Upper lobe of left lung (tissue), 6 donors: ENCODE results near the gene ZNF846. TPM values are rescaled to one million over a fixed set of nuclear protein-coding genes. Genes with fewer than 3 reads are reported as not detected.
"Not testable (repeated sequence)": the region's sequence is repeated elsewhere in the genome, so short reads cannot be mapped to it uniquely, and the experiment has no call there.

Experiments
- ATAC-seq, 2 donors: fragments of 200-7000 bp; cut with Tn5 transposase; one replicate each; pipeline ENCODE4 v1.9.1; 2022; ENCODE audit warnings: mild to moderate bottlenecking in 2 of 2, moderate library complexity in 2 of 2; ENCODE audit not compliant: low FRiP score in 2 of 2
- DNase-seq, 2 donors: peaks; one replicate each; pipeline ENCODE4 v3.0.0-alpha.2; 2019 to 2020
- H3K27ac ChIP-seq, 4 donors: fragments of 200-600 bp; sonication (generic); one replicate each; pipeline ENCODE4 v1.5.1; 2016 to 2019
- H3K27me3 ChIP-seq, 4 donors: fragments of 200-600 bp; sonication (generic); one replicate each; pipeline ENCODE4 v1.5.1; 2017 to 2019
- H3K36me3 ChIP-seq, 4 donors: fragments of 200-600 bp; sonication (generic); one replicate each; pipeline ENCODE4 v1.5.1; 2016 to 2019
- H3K4me1 ChIP-seq, 4 donors: fragments of 200-600 bp; sonication (generic); one replicate each; pipeline ENCODE4 v1.5.1; 2018 to 2019
- H3K4me3 ChIP-seq, 4 donors: fragments of 200-600 bp; sonication (generic); one replicate each; pipeline ENCODE4 v1.5.1; 2017 to 2019; ENCODE audit warnings: mild to moderate bottlenecking in 2 of 4, moderate library complexity in 1 of 4
- H3K9me3 ChIP-seq, 4 donors: fragments of 200-600 bp; sonication (generic); one replicate each; pipeline ENCODE4 v1.5.1; 2018 to 2019
- EP300 ChIP-seq, 4 donors: sonication (generic); formaldehyde crosslinking; IDR thresholded peaks; one replicate each; pipeline ENCODE4 v1.5.1; 2017; ENCODE audit warnings: antibody characterized with exemption in 4 of 4, control low read depth in 2 of 4
- POLR2A ChIP-seq, 4 donors: fragments of 450-650 bp; IDR thresholded peaks; one replicate each; pipeline ENCODE4 v1.5.1; 2016 to 2017; ENCODE audit warnings: antibody characterized with exemption in 4 of 4, mild to moderate bottlenecking in 2 of 4
- POLR2AphosphoS5 ChIP-seq, 2 donors: sonication (generic); formaldehyde crosslinking; IDR thresholded peaks; one replicate each; pipeline ENCODE4 v1.5.1; 2017; ENCODE audit warnings: antibody characterized with exemption in 2 of 2
- WGBS, 2 donors: methylation state at CpG; one replicate each; pipeline ENCODE4 v1.1.5; 2017 to 2018; 5-methylcytosine and 5-hydroxymethylcytosine counted together
- total RNA-seq, 6 donors: library from RNA; depleted of rRNA in 4 of 6; stranded (reverse); fragments of >200 nt in 4 of 6; gene quantifications; one replicate each; pipeline versions ENCODE4 v1.1.0 to v1.2.1, GENCODE V29; 2016 to 2021
- TF ChIP-seq, protein P1 (sequence below), 6 experiments: fragments of 450-650 bp in 4 of 6; fragments of 200-600 bp in 2 of 6; sonication (generic) in 2 of 6; IDR thresholded peaks; one replicate each; pipeline ENCODE4 v1.5.1; 2016 to 2019; ENCODE audit warnings: antibody characterized with exemption in 6 of 6
- donor health status: DM: no; HTN: no; CAD: no; lungs with moderate emphysema.
- donor health status: DM: no; HTN: yes; CAD: no; lungs with severe emphysema.

Gene ZNF846
- total RNA-seq, 6 donors from 2014 or later: 5.6 to 36.7 (median 15.0) TPM

- not testable (repeated sequence) for H3K36me3 ChIP-seq, H3K4me1 ChIP-seq, H3K4me3 ChIP-seq, ATAC-seq, H3K9me3 ChIP-seq, H3K27me3 ChIP-seq, H3K27ac ChIP-seq
- WGBS, 2 donors: 67 to 77% methylated on average over 8 to 13 of the region's 13 CpGs
- TF ChIP-seq, protein P1, sequence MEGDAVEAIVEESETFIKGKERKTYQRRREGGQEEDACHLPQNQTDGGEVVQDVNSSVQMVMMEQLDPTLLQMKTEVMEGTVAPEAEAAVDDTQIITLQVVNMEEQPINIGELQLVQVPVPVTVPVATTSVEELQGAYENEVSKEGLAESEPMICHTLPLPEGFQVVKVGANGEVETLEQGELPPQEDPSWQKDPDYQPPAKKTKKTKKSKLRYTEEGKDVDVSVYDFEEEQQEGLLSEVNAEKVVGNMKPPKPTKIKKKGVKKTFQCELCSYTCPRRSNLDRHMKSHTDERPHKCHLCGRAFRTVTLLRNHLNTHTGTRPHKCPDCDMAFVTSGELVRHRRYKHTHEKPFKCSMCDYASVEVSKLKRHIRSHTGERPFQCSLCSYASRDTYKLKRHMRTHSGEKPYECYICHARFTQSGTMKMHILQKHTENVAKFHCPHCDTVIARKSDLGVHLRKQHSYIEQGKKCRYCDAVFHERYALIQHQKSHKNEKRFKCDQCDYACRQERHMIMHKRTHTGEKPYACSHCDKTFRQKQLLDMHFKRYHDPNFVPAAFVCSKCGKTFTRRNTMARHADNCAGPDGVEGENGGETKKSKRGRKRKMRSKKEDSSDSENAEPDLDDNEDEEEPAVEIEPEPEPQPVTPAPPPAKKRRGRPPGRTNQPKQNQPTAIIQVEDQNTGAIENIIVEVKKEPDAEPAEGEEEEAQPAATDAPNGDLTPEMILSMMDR (IDR thresholded peaks at IDR 0.05): peak in 1 of 6 experiments; percentile 8
- DNase-seq: peak in 1 of 2 donors; percentile 53
Measured at GRCh38 chr19:9725508-9726201, 42.9 kb downstream of the ZNF846 start.

GRCh38 chr19:9724157-9724556 lies 44.4 kb downstream of the ZNF846 start:
- ATAC-seq: no peak

GRCh38 chr19:9721861-9722260 lies 46.7 kb downstream of the ZNF846 start:
- no peak for ATAC-seq
- Histone ChIP-seq H3K4me1 (no peaks in the 10 kb centered on the region), H3K9me3 (peaks cover 0 to 7% (median 1%) of the 10 kb centered on the region in 4 donors), H3K27me3 (no peaks in the 10 kb centered on the region), H3K4me3 (no peak overlapping the region), H3K36me3 (no peaks in the 10 kb centered on the region), H3K27ac (no peak overlapping the region)
- TF ChIP-seq POLR2A (IDR thresholded peaks at IDR 0.05): no peak
- TF ChIP-seq EP300 (IDR thresholded peaks at IDR 0.05): no peak
- TF ChIP-seq, protein P1 (IDR thresholded peaks at IDR 0.05): no peak
- TF ChIP-seq POLR2AphosphoS5 (IDR thresholded peaks at IDR 0.05): no peak
- WGBS, 2 donors: 37 to 49% methylated on average over 6 of the region's 6 CpGs
- no peak for DNase-seq

More at GRCh38 chr19:9724157-9724556, 44.4 kb downstream of the ZNF846 start:
- Histone ChIP-seq H3K27me3 (no peaks in the 10 kb centered on the region), H3K4me3 (no peak overlapping the region), H3K9me3 (peaks cover 0 to 7% (median 1%) of the 10 kb centered on the region in 4 donors), H3K4me1 (peaks cover 0 to 4% (median 0%) of the 10 kb centered on the region in 4 donors), H3K36me3 (no peaks in the 10 kb centered on the region), H3K27ac (no peak overlapping the region)
- no peak for DNase-seq
- 84 to 97% methylated on average over 4 of the region's 4 CpGs for WGBS, 2 donors
- TF ChIP-seq POLR2AphosphoS5 (IDR thresholded peaks at IDR 0.05) (no peak), POLR2A (IDR thresholded peaks at IDR 0.05) (no peak)

- TF ChIP-seq POLR2AphosphoS5 (IDR thresholded peaks at IDR 0.05) (no peak), EP300 (IDR thresholded peaks at IDR 0.05) (no peak), POLR2A (IDR thresholded peaks at IDR 0.05) (no peak)
- TF ChIP-seq, protein P1 (IDR thresholded peaks at IDR 0.05): no peak
- Histone ChIP-seq H3K4me3 (no peak overlapping the region), H3K36me3 (no peaks in the 10 kb centered on the region), H3K9me3 (peaks cover 0 to 7% (median 1%) of the 10 kb centered on the region in 4 donors), H3K27ac (no peak overlapping the region), H3K27me3 (no peaks in the 10 kb centered on the region), H3K4me1 (no peaks in the 10 kb centered on the region)
- WGBS, 2 donors: 72 to 81% methylated on average over 4 of the region's 4 CpGs
- no peak for ATAC-seq
- no peak for DNase-seq
Measured at GRCh38 chr19:9720541-9720940, 48.0 kb downstream of the ZNF846 start.

GRCh38 chr19:9711815-9712214 lies 56.7 kb downstream of the ZNF846 start:
- Histone ChIP-seq H3K4me1 (no peaks in the 10 kb centered on the region), H3K4me3 (no peak overlapping the region)
- WGBS, 2 donors: 97% methylated on average over 3 of the region's 3 CpGs; no CpG with 5 or more reads in 1 of the 2 donors

DNA sequence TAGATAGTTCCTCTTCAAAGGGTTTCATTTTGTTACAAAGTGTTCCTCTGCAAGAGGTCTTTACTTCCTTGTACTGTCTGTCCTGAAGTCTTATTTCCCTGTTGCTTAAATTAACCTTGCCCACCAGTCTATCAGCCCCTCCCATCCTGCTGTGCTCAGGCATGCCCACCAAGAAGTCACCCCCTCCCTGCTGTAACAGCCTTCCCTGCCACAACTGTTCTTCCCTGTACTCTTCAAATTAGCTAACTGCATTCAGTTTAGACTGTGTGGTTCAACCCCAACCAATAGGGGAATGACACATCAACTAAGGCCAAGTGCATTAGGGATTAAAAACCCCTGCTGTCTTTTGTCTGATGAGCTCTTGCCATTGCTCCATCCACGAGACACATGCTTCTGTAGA lies 59.2 kb downstream of the ZNF846 start:
- no peaks in the 10 kb centered on the region for H3K27me3 ChIP-seq
- no peaks in the 10 kb centered on the region for H3K4me1 ChIP-seq
- DNase-seq: no peak
- no peaks in the 10 kb centered on the region for H3K36me3 ChIP-seq
- no peak overlapping the region for H3K4me3 ChIP-seq
- 41 to 79% methylated on average over 1 of the region's 1 CpG for WGBS, 2 donors
- ATAC-seq: peak in 1 of 2 donors; percentile 38
- TF ChIP-seq POLR2A (IDR thresholded peaks at IDR 0.05): no peak
- no peak for TF ChIP-seq EP300 (IDR thresholded peaks at IDR 0.05)
- no peak overlapping the region for H3K27ac ChIP-seq
- H3K9me3 ChIP-seq: peaks cover 10 to 18% (median 13%) of the 10 kb centered on the region in 4 donors

More at GRCh38 chr19:9711815-9712214, 56.7 kb downstream of the ZNF846 start:
- Histone ChIP-seq H3K27ac (no peak overlapping the region), H3K36me3 (no peaks in the 10 kb centered on the region), H3K9me3 (peaks cover 10 to 18% (median 13%) of the 10 kb centered on the region in 4 donors), H3K27me3 (no peaks in the 10 kb centered on the region)
- no peak for TF ChIP-seq EP300 (IDR thresholded peaks at IDR 0.05)
- DNase-seq: no peak
- ATAC-seq: no peak
